Vagina (tissue), 2 donors: ENCODE results near the gene ATG5. TPM values are rescaled to one million over a fixed set of nuclear protein-coding genes. Genes with fewer than 3 reads are reported as not detected.

Experiments
- DNase-seq, 2 donors: peaks; one replicate each; pipeline ENCODE4 v3.0.0-alpha.2; 2017; ENCODE audit errors: extremely low spot score in 2 of 2
- H3K27ac ChIP-seq: fragments of 200-600 bp; sonication (generic); one replicate; pipeline ENCODE4 v1.5.1; 2019
- H3K27me3 ChIP-seq: fragments of 200-600 bp; sonication (generic); one replicate; pipeline ENCODE4 v1.5.1; 2019
- H3K36me3 ChIP-seq, 2 donors: fragments of 200-600 bp; sonication (generic); one replicate each; pipeline ENCODE4 v1.5.1; 2017 to 2019
- H3K4me1 ChIP-seq: fragments of 200-600 bp; sonication (generic); one replicate; pipeline ENCODE4 v1.5.1; 2019
- H3K4me3 ChIP-seq, 2 donors: fragments of 200-600 bp; sonication (generic); 1 replicate in 1 of 2; 2 replicates in 1 of 2; pipeline ENCODE4 v1.5.1; 2016 to 2019
- H3K9me3 ChIP-seq: fragments of 200-600 bp; sonication (generic); one replicate; pipeline ENCODE4 v1.5.1; 2019
- CTCF ChIP-seq, 3 experiments: fragments of 450-650 bp in 2 of 3; fragments of 200-600 bp in 1 of 3; sonication (generic) in 1 of 3; IDR thresholded peaks; one replicate each; pipeline ENCODE4 v1.5.1; 2017 to 2019; ENCODE audit warnings: antibody characterized with exemption in 3 of 3, mild to moderate bottlenecking in 2 of 3, moderate library complexity in 2 of 3
- POLR2A ChIP-seq, 2 donors: fragments of 450-650 bp; IDR thresholded peaks; one replicate each; pipeline ENCODE4 v1.6.1; 2017; ENCODE audit warnings: antibody characterized with exemption in 2 of 2, mild to moderate bottlenecking in 2 of 2, moderate library complexity in 2 of 2
- POLR2AphosphoS5 ChIP-seq, 2 donors: sonication (generic); formaldehyde crosslinking; IDR thresholded peaks; one replicate each; pipeline ENCODE4 v1.9.0; 2017; ENCODE audit warnings: antibody characterized with exemption in 2 of 2, mild to moderate bottlenecking in 2 of 2, low read depth in 1 of 2; ENCODE audit not compliant: insufficient read depth in 1 of 2
- intact Hi-C: fragments of 100-400 bp; cut with DNase I; formaldehyde crosslinking; loops from one replicate; pipeline ENCODE4 v1.15.1; 2023
- small RNA-seq: library from RNA; depleted of rRNA; stranded (forward); fragments of <200 nt; gene quantifications from one replicate; pipeline ENCODE3, GENCODE V24; 2016
- total RNA-seq: library from RNA; depleted of rRNA; stranded (reverse); fragments of >200 nt; gene quantifications from one replicate; pipeline ENCODE4 v1.2.3, GENCODE V29; 2016

Gene ATG5
- total RNA-seq, 1 donor from 2014 or later = 37.1 TPM

GRCh38 chr6:106134906-106135634, 190.5 kb downstream of the ATG5 start:
- Histone ChIP-seq H3K4me3 (no peak overlapping the region), H3K36me3 (no peaks in the 10 kb centered on the region), H3K27me3 (no peaks in the 10 kb centered on the region), H3K27ac (no peak overlapping the region), H3K4me1 (peaks cover 16% of the 10 kb centered on the region), H3K9me3 (no peaks in the 10 kb centered on the region)
- no peak for DNase-seq
- TF ChIP-seq POLR2AphosphoS5 (IDR thresholded peaks at IDR 0.05; ENCODE audit: insufficient read depth in 1 of 2, low read depth in 1 of 2) (no peak), CTCF (IDR thresholded peaks at IDR 0.05) (no peak), POLR2A (IDR thresholded peaks at IDR 0.05) (no peak)
- intact Hi-C loops = no loop called here

Small RNA genes within 50 kb of the gene (small RNA-seq; reads per million reads assigned to genes)
- gene RF00015 = not detected
- gene RN7SL47P = not detected
- gene RNU6-344P = not detected

Other genes starting within 250 kb of the ATG5 start
- 27.0 TPM for gene PRDM1, start 239.4 kb downstream of the ATG5 start, total RNA-seq
- 46.7 TPM for gene CRYBG1, start 35.0 kb upstream of the ATG5 start, total RNA-seq